BLaER1 treated with 17β-estradiol and CSF1 and Interleukin-3, amounts not matched to agents 10 nM and 100 nM (cell line): ENCODE results near the gene HDAC5.
A peak's percentile ranks its signal among the peaks of the same experiment; 100 is the strongest.
"Not testable (repeated sequence)": the region's sequence is repeated elsewhere in the genome, so short reads cannot be mapped to it uniquely, and the experiment has no call there.

ENCODE experiments used
- H3K27ac ChIP-seq, 11 experiments: shearing (Covaris generic); formaldehyde crosslinking; 2 replicates each; pipeline ENCODE4 v1.8.1; 2022
- H3K27me3 ChIP-seq, 11 experiments: shearing (Covaris generic); formaldehyde crosslinking; 2 replicates each; pipeline ENCODE4 v1.8.1; 2022
- H3K36me3 ChIP-seq, 11 experiments: shearing (Covaris generic); formaldehyde crosslinking; 2 replicates each; pipeline ENCODE4 v1.8.1; 2022
- H3K4me1 ChIP-seq, 10 experiments: shearing (Covaris generic); formaldehyde crosslinking; 2 replicates each; pipeline ENCODE4 v1.8.1; 2022
- H3K4me2 ChIP-seq, 11 experiments: shearing (Covaris generic); formaldehyde crosslinking; 2 replicates each; pipeline ENCODE4 v1.8.1; 2022
- H3K4me3 ChIP-seq, 10 experiments: shearing (Covaris generic); formaldehyde crosslinking; 2 replicates each; pipeline ENCODE4 v1.8.1; 2022
- H3K9ac ChIP-seq, 11 experiments: shearing (Covaris generic); formaldehyde crosslinking; 2 replicates each; pipeline ENCODE4 v1.8.1; 2022
- H3K9me3 ChIP-seq, 11 experiments: shearing (Covaris generic); formaldehyde crosslinking; replicated peaks in 1 of 11; 2 replicates each; pipeline ENCODE4 v1.8.1; 2022
- H4K20me1 ChIP-seq, 11 experiments: shearing (Covaris generic); formaldehyde crosslinking; 2 replicates each; pipeline ENCODE4 v1.8.1; 2022
- Cebpa-rat ChIP-seq, 11 experiments: shearing (Covaris generic); IDR thresholded peaks; 2 replicates each; pipeline ENCODE4 v1.8.1; 2022

Gene HDAC5

GRCh38 chr17:44155488-44155887 lies 32.0 kb upstream of the HDAC5 start:
- Histone ChIP-seq H3K4me2 (no peak overlapping the region), H3K27me3 (no peaks in the 10 kb centered on the region), H4K20me1 (peaks cover 0 to 8% (median 0%) of the 10 kb centered on the region in 11 experiments; a peak in 4 of 22 replicates), H3K9me3 (no peaks in the 10 kb centered on the region), H3K36me3 (peaks cover 0 to 86% (median 72%) of the 10 kb centered on the region in 11 experiments; a peak in 19 of 22 replicates), H3K4me3 (no peak overlapping the region), H3K9ac (no peak overlapping the region), H3K4me1 (peaks cover 31 to 43% (median 37%) of the 10 kb centered on the region in 10 experiments), H3K27ac (no peak overlapping the region)
- no peak for TF ChIP-seq Cebpa-rat (IDR thresholded peaks at IDR 0.05)

GRCh38 chr17:44152875-44153274 lies 29.4 kb upstream of the HDAC5 start:
- peaks cover 18 to 39% (median 32%) of the 10 kb centered on the region in 10 experiments for H3K4me1 ChIP-seq
- peak overlapping the region in 1 of 11 experiments; percentile 36; a peak in 2 of 22 replicates for H3K27ac ChIP-seq
- H3K4me3 ChIP-seq = no peak overlapping the region
- no peak overlapping the region for H3K9ac ChIP-seq
- H3K4me2 ChIP-seq = no peak overlapping the region
- H3K27me3 ChIP-seq = no peaks in the 10 kb centered on the region
- TF ChIP-seq Cebpa-rat (IDR thresholded peaks at IDR 0.05) = no peak
- peaks cover 0 to 99% (median 91%) of the 10 kb centered on the region in 11 experiments; a peak in 19 of 22 replicates for H3K36me3 ChIP-seq
- H3K9me3 ChIP-seq = no peaks in the 10 kb centered on the region
- peaks cover 0 to 29% (median 8%) of the 10 kb centered on the region in 11 experiments; a peak in 10 of 22 replicates for H4K20me1 ChIP-seq

- Histone ChIP-seq H3K4me2 (peak overlapping the region in 8 of 11 experiments; percentile 22 to 67 (median 44); a peak in 15 of 22 replicates), H3K27ac (peak overlapping the region in 4 of 11 experiments; percentile 0 to 32 (median 9); a peak in 2 of 22 replicates)
These were observed 26.4 kb upstream of the HDAC5 start for GRCh38 chr17:44149750-44150329.

GRCh38 chr17:44149066-44149465 lies 25.6 kb upstream of the HDAC5 start:
- not testable (repeated sequence) for H3K4me3 ChIP-seq, H3K27me3 ChIP-seq, H3K9me3 ChIP-seq
- H3K4me1 ChIP-seq = peaks cover 13 to 44% (median 31%) of the 10 kb centered on the region in 10 experiments; a peak in 19 of 20 replicates
- peak overlapping the region in 8 of 11 experiments; percentile 0 to 32 (median 10); a peak in 6 of 22 replicates for H3K27ac ChIP-seq
- H4K20me1 ChIP-seq = peaks cover 0 to 29% (median 8%) of the 10 kb centered on the region in 11 experiments; a peak in 10 of 22 replicates
- peak in 2 of 11 experiments; percentile 22 to 25; a peak in 1 of 22 replicates for TF ChIP-seq Cebpa-rat (IDR thresholded peaks at IDR 0.05)
- peak overlapping the region in 7 of 11 experiments; percentile 15 to 42 (median 26); a peak in 7 of 22 replicates for H3K9ac ChIP-seq
- H3K4me2 ChIP-seq = peak overlapping the region; percentile 20 to 67 (median 42); a peak in 18 of 22 replicates
- H3K36me3 ChIP-seq = peaks cover 0 to 95% (median 84%) of the 10 kb centered on the region in 11 experiments; a peak in 19 of 22 replicates

More at GRCh38 chr17:44149750-44150329, 26.4 kb upstream of the HDAC5 start:
- H3K9me3 ChIP-seq = no peaks in the 10 kb centered on the region
- H3K4me3 ChIP-seq = no peak overlapping the region
- H3K27me3 ChIP-seq = no peaks in the 10 kb centered on the region
- peaks cover 0 to 29% (median 8%) of the 10 kb centered on the region in 11 experiments; a peak in 10 of 22 replicates for H4K20me1 ChIP-seq
- peaks cover 13 to 44% (median 31%) of the 10 kb centered on the region in 10 experiments; a peak in 19 of 20 replicates for H3K4me1 ChIP-seq
- no peak for TF ChIP-seq Cebpa-rat (IDR thresholded peaks at IDR 0.05)
- peak overlapping the region in 5 of 11 experiments; percentile 15 to 42 (median 25); a peak in 3 of 22 replicates for H3K9ac ChIP-seq
- peaks cover 0 to 99% (median 90%) of the 10 kb centered on the region in 11 experiments; a peak in 19 of 22 replicates for H3K36me3 ChIP-seq

- Histone ChIP-seq H3K36me3 (peaks cover 0 to 84% (median 74%) of the 10 kb centered on the region in 11 experiments; a peak in 19 of 22 replicates), H3K4me1 (peaks cover 22 to 48% (median 42%) of the 10 kb centered on the region in 10 experiments), H3K9me3 (no peaks in the 10 kb centered on the region), H3K27me3 (no peaks in the 10 kb centered on the region), H3K4me2 (no peak overlapping the region), H3K27ac (peak overlapping the region in 1 of 11 experiments; percentile 22; a peak in 3 of 22 replicates), H3K4me3 (no peak overlapping the region), H3K9ac (no peak overlapping the region), H4K20me1 (peaks cover 0 to 29% (median 8%) of the 10 kb centered on the region in 11 experiments; a peak in 10 of 22 replicates)
- no peak for TF ChIP-seq Cebpa-rat (IDR thresholded peaks at IDR 0.05)
These were observed 24.4 kb upstream of the HDAC5 start for GRCh38 chr17:44147812-44148211.

GRCh38 chr17:44146375-44147346 lies 23.2 kb upstream of the HDAC5 start:
- peak overlapping the region in 3 of 11 experiments; percentile 31 to 43 (median 36); a peak in 5 of 22 replicates for H3K4me2 ChIP-seq
- H4K20me1 ChIP-seq = peaks cover 0 to 29% (median 8%) of the 10 kb centered on the region in 11 experiments; a peak in 10 of 22 replicates
- no peaks in the 10 kb centered on the region for H3K27me3 ChIP-seq
- H3K27ac ChIP-seq = peak overlapping the region in 1 of 11 experiments; percentile 17; a peak in 1 of 22 replicates
- no peak overlapping the region for H3K9ac ChIP-seq
- no peak overlapping the region for H3K4me3 ChIP-seq
- H3K9me3 ChIP-seq = no peaks in the 10 kb centered on the region
- peaks cover 0 to 73% (median 66%) of the 10 kb centered on the region in 11 experiments; a peak in 18 of 22 replicates for H3K36me3 ChIP-seq
- TF ChIP-seq Cebpa-rat (IDR thresholded peaks at IDR 0.05) = no peak
- H3K4me1 ChIP-seq = peaks cover 26 to 56% (median 47%) of the 10 kb centered on the region in 10 experiments

GRCh38 chr17:44144966-44145739 lies 21.7 kb upstream of the HDAC5 start:
- TF ChIP-seq Cebpa-rat (IDR thresholded peaks at IDR 0.05) = no peak
- Histone ChIP-seq H3K4me1 (peaks cover 31 to 54% (median 43%) of the 10 kb centered on the region in 10 experiments), H3K9me3 (no peaks in the 10 kb centered on the region), H4K20me1 (peaks cover 0 to 21% (median 7%) of the 10 kb centered on the region in 11 experiments; a peak in 8 of 22 replicates), H3K4me3 (no peak overlapping the region), H3K27me3 (no peaks in the 10 kb centered on the region), H3K36me3 (peaks cover 0 to 58% (median 54%) of the 10 kb centered on the region in 11 experiments; a peak in 18 of 22 replicates), H3K4me2 (no peak overlapping the region), H3K27ac (no peak overlapping the region), H3K9ac (0 out of 22 replicates have a peak overlapping the region, but pooled peaks of 1 of the 11 experiments have one; percentile 26)

GRCh38 chr17:44143921-44144320 lies 20.5 kb upstream of the HDAC5 start:
- H3K9me3 ChIP-seq, H3K4me3 ChIP-seq, H3K27me3 ChIP-seq, H4K20me1 ChIP-seq, H3K27ac ChIP-seq: not testable (repeated sequence)
- Histone ChIP-seq H3K9ac (peak overlapping the region in 1 of 11 experiments; percentile 15; a peak in 1 of 22 replicates), H3K4me1 (peaks cover 22 to 45% (median 32%) of the 10 kb centered on the region in 10 experiments), H3K36me3 (peaks cover 0 to 47% (median 42%) of the 10 kb centered on the region in 11 experiments; a peak in 18 of 22 replicates), H3K4me2 (0 out of 22 replicates have a peak overlapping the region, but pooled peaks of 1 of the 11 experiments have one; percentile 96)
